Gastrocnemius medialis (tissue), 4 donors: Measurements from ENCODE around the gene VAPB.

Experiments used
- CTCF ChIP-seq, 5 experiments: fragments of 450-650 bp in 3 of 5; fragments of 200-600 bp in 2 of 5; sonication (generic) in 2 of 5; IDR thresholded peaks in 4 of 5; conservative IDR thresholded peaks in 1 of 5; 1 replicate in 4 of 5; 2 replicates in 1 of 5; pipeline ENCODE4 v1.5.1; 2016 to 2019; ENCODE audit warnings: antibody characterized with exemption in 5 of 5, mild to moderate bottlenecking in 3 of 5, moderate library complexity in 3 of 5
- POLR2A ChIP-seq, 2 donors: fragments of 450-650 bp; IDR thresholded peaks; one replicate each; pipeline ENCODE4 v1.6.1; 2017; ENCODE audit warnings: antibody characterized with exemption in 2 of 2, mild to moderate bottlenecking in 2 of 2, moderate library complexity in 2 of 2

- no peak for TF ChIP-seq CTCF (IDR thresholded peaks at IDR 0.05 in 4 of 5, conservative IDR thresholded peaks at IDR 0.05 in 1 of 5)
- TF ChIP-seq POLR2A (IDR thresholded peaks at IDR 0.05), result no peak
Measured at GRCh38 chr20:58432186-58432954, 43.3 kb downstream of the VAPB start.
